ENCODE data around the gene KRTAP4-12. TPM values are rescaled to one million over a fixed set of nuclear protein-coding genes. Genes with fewer than 3 reads are reported as not detected.
"Not testable (repeated sequence)": the region's sequence is repeated elsewhere in the genome, so short reads cannot be mapped to it uniquely, and the experiment has no call there.

Gene KRTAP4-12
- polyA plus RNA-seq, result not detected

- WGBS, 3 donors, result 63 to 82% (median 75%) methylated on average over 3 of the region's 3 CpGs
- not testable (repeated sequence) for H3K27ac ChIP-seq (ENCODE audit: low read depth, low read length)
These were observed at the start of gene KRTAP4-12 for GRCh38 chr17:41123991-41124371. KRTAP4-12 (minus strand) TSS chr17:41124182; CDS start chr17:41124122, 60 bp downstream.

DNA sequence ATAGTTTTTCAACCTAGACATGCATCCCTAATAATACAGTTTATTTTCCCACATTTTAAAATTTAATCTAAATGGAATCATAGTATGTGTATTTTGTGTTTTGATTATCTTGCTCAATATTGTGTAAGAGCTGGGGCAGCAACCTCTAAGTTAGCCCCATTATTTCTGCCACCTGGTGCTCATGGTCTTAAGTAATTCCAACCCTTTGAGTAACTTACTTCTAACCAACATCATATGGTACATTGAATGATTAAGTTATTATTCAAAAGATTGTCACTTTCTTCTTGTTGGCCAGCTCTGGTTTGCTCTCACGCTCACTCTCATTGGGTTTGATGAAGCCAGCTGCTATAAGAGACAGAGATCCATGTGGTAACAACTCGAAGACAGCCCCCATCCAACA is 47.9 kb upstream of the KRTAP4-12 start:
- no peak overlapping the region for H3K27ac ChIP-seq (ENCODE audit: low read depth, low read length)
- 67 to 78% (median 73%) methylated on average over 2 of the region's 2 CpGs for WGBS, 3 donors

DNA sequence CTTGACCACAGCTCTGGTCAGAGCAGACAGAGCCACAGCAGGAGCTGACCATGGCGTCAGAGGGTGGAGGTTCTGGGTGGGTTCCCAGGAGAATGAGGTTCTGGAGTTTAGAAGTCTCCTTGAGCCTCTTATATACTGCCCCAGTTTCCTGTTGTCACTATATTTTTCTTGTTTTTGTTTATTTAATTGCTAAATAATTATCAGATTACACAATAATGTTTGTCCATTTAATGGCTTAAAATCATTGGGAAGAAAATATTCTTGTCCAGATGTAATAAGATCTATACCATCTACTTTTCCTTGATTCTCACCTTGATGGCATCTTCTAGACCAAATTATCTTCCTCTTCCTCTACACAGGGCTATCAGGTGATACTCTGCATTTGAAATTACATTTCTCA is 44.1 kb upstream of the KRTAP4-12 start, which contains the start of gene KRTAP4-3:
KRTAP4-3 (minus strand) TSS at position 101 of the 400 bp plus-strand sequence; CDS start at position 52, 49 bp downstream.
- 45 to 84% (median 65%) methylated on average over 1 of the region's 1 CpG for WGBS, 3 donors
- H3K27ac ChIP-seq (ENCODE audit: low read depth, low read length), result no peak within 1 kb of the TSS

DNA sequence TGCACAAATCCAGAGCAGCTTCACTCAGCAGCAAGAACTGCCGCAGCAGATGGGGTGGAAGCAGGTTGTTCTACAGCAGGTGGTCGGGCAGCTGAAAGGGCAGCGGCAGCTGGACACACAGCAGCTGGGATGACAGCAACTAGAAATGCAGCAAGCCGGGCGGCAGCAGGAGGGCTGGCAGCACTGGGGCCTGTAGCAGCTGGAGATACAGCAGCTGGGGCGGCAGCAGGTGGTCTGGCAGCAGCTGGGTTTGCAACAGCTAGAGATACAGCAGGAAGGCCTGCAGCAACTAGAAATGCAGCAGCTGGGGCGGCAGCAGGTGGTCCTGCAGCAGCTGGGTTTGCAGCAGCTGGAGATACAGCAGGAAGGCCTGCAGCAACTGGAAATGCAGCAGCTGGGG is 43.6 kb upstream of the KRTAP4-12 start:
- WGBS, 3 donors, result 78 to 87% (median 80%) methylated on average over 7 of the region's 7 CpGs

GRCh38 chr17:41163828-41164227 is 39.8 kb upstream of the KRTAP4-12 start:
- WGBS, 3 donors, result 69 to 81% (median 74%) methylated on average over 7 of the region's 7 CpGs
- no peak overlapping the region for H3K27ac ChIP-seq (ENCODE audit: low read depth, low read length)

More for the DNA sequence above, 43.6 kb upstream of the KRTAP4-12 start:
- no peak overlapping the region for H3K27ac ChIP-seq (ENCODE audit: low read depth, low read length)

GRCh38 chr17:41160648-41161047 is 36.7 kb upstream of the KRTAP4-12 start, which contains the start of gene KRTAP4-4:
KRTAP4-4 (minus strand) TSS chr17:41160748; CDS start chr17:41160691, 57 bp downstream.
- WGBS, 3 donors, result 80 to 91% (median 89%) methylated on average over 1 of the region's 1 CpG
- H3K27ac ChIP-seq (ENCODE audit: low read depth, low read length), result no peak within 1 kb of the TSS

- H3K27ac ChIP-seq (ENCODE audit: low read depth, low read length), result not testable (repeated sequence)
- 81 to 87% (median 87%) methylated on average over 3 of the region's 3 CpGs for WGBS, 3 donors
These were observed 36.2 kb upstream of the KRTAP4-12 start for GRCh38 chr17:41160190-41160589.

DNA sequence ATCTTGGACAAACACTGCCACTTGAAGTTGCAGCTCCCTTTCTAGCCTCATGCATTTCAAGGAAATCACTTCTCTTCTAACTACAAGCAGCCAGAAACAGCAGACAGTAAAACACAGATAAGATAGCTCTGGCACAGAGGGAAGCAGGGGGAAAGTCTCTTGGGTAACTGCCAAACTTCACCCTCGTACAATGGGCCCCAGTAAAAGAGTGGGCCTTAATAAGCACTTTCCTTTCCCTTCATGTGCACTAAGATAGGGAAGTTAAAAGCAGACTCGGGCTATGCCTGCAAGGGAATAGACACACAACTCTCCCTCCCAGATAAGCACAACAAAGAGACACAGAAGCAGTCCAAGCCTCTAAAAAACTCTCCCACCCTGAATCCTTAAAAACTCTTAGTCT is 29.9 kb upstream of the KRTAP4-12 start:
- H3K27ac ChIP-seq (ENCODE audit: low read depth, low read length), result no peak overlapping the region
- 8 to 18% (median 10%) methylated on average over 2 of the region's 2 CpGs for WGBS, 3 donors

DNA sequence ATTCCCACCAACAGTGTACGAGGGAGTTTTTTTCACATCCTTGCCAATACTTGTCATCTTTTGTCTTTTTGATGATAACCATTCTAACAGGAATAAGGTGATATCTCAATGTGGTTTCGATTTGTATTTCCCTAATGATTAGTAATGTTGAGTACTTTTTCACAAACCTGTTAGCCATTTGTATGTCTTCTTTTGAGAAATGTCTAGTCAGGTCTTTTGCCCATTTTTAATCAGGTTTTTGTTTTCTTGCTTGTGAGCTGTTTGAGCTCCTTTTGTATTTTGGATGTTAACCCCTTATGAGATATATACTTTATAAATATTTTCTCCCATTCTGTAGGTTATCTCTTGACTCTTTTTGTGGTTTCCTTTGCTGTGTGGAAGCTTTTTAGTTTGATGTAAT is 27.5 kb upstream of the KRTAP4-12 start:
- H3K27ac ChIP-seq (ENCODE audit: low read depth, low read length), result no peak overlapping the region
- WGBS, 3 donors, result 70 to 81% (median 76%) methylated on average over 2 of the region's 2 CpGs

- WGBS, 3 donors, result 80 to 83% (median 83%) methylated on average over 4 of the region's 4 CpGs
- H3K27ac ChIP-seq (ENCODE audit: low read depth, low read length), result no peak overlapping the region
These were observed 26.0 kb upstream of the KRTAP4-12 start for GRCh38 chr17:41150026-41150425.

GRCh38 chr17:41149652-41149985 is 25.6 kb upstream of the KRTAP4-12 start, which contains the start of gene KRTAP4-5:
KRTAP4-5 (minus strand) TSS chr17:41149825; CDS start chr17:41149767, 58 bp downstream.
- no peak within 1 kb of the TSS for H3K27ac ChIP-seq (ENCODE audit: low read depth, low read length)
- WGBS, 3 donors, result 56 to 66% (median 62%) methylated on average over 2 of the region's 2 CpGs

DNA sequence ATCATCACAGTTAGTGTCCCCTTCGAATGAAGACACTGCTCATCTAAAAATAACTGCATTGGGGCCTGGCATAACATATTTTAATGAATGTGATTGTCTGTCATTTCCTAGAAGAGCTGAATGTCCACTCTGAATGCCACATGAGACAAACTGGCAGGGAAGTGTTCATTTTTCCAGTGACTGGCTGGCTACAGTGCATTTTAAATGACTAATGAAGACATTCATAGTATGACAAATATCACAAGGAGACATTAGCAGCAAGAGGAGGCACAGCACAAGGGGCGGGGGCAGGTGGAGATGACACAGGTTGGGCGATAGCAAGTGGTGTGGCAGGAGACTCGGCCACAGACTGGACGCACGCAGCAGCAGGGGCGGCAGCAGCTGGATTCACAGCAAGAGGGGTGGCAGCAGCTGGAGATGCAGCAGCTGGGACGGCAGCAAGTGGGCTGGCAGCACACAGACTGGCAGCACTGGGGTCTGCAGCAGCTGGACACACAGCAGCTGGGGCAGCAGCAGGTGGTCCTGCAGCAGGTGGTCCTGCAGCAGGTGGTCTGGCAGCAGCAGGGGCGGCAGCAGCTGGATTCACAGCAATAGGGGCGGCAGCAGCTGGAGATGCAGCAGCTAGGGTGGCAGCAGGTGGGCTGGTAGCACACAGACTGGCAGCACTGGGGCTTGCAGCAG is 25.1 kb upstream of the KRTAP4-12 start:
- H3K27ac ChIP-seq (ENCODE audit: low read depth, low read length), result not testable (repeated sequence)
- WGBS, 3 donors, result 62 to 80% (median 78%) methylated on average over 10 of the region's 10 CpGs

DNA sequence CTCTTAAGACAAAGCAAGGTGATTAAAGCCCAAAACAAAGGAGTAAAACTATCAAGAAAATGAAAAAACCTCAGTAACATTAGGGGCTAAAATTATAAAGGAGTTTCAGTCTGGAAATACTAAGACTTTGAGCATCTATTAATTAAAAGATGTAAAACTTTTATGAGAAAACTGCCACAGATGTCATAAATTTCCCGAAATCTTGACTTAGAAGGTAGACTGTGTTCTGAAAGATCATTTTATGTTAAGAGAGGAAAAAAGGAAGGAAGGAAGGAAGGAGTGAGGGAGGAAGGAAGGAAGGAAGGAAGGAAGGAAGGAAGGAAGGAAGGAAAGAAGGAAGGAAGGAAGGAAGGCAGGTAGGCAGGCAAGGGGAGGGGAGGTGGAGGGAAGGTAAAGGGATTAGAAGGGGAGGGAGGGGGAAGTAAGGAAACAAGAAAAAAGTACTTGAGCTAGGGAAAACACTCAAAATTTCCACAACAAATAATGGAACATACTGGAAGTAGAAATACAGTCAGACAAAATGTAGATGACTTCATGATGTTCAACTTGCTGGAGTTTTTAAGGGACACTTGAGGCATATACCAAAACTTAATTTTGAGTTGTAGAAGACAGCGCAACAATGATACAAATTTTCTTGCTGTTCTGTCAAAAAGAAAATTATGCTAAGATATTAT is 23.7 kb upstream of the KRTAP4-12 start:
- no peak overlapping the region for H3K27ac ChIP-seq (ENCODE audit: low read depth, low read length)
- 85 to 94% (median 93%) methylated on average over 2 of the region's 2 CpGs for WGBS, 3 donors

DNA sequence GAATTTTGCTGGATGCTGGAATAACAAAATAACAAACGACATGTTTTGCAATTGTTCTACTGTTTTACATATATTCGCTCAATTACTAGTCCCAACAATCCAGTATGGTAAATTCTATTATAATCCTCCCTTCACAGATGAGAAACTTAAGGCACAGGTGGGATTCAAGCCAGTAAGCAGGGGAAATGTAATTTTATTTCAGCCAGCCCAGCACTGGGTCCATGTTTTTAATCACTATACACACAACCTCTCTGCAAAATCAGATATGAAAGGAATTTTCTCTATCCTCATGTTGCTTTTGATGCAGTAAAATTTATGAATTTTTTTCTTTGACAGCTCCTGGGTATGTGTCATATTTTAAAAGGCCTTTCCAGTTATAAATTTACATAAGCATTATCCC is 21.3 kb upstream of the KRTAP4-12 start:
- H3K27ac ChIP-seq (ENCODE audit: low read depth, low read length), result no peak overlapping the region
- WGBS, 3 donors, result 76 to 90% (median 86%) methylated on average over 2 of the region's 2 CpGs

- H3K27ac ChIP-seq (ENCODE audit: low read depth, low read length), result no peak overlapping the region
- 80 to 86% (median 85%) methylated on average over 1 of the region's 1 CpG for WGBS, 3 donors
These were observed 20.9 kb upstream of the KRTAP4-12 start for GRCh38 chr17:41144846-41145245.

DNA sequence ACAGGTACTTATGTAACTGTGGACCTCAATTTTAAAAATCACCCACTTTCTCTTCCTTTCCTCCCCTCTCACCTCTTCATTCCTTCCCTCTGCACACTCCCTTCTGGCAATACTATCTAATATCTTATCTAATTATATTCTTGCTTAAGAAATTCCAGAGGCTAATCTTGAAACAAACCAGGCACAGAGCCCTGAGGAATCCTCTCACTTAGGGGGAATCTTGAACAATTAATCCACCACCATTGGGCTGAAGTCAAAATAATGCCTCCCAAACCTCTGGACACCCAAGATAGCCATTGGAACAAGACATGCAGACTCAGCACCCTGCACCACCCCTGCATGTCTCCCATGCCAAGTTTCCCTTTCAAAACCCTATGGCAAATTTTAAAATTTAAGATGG is 17.4 kb upstream of the KRTAP4-12 start:
- H3K27ac ChIP-seq (ENCODE audit: low read depth, low read length), result no peak overlapping the region

GRCh38 chr17:41140360-41141131 is 16.6 kb upstream of the KRTAP4-12 start, which contains the start of gene KRTAP4-6:
KRTAP4-6 (minus strand) TSS chr17:41140544; CDS start chr17:41140487, 57 bp downstream.
- 80 to 88% (median 83%) methylated on average over 6 of the region's 6 CpGs for WGBS, 3 donors
- H3K27ac ChIP-seq (ENCODE audit: low read depth, low read length), result no peak within 1 kb of the TSS

- H3K27ac ChIP-seq (ENCODE audit: low read depth, low read length), result not testable (repeated sequence)
- WGBS, 3 donors, result 87 to 92% (median 89%) methylated on average over 12 of the region's 12 CpGs
These were observed 15.9 kb upstream of the KRTAP4-12 start for GRCh38 chr17:41139865-41140264.
